ELR (cell line): ENCODE measurements around the gene CEP83.
A peak's percentile ranks its signal among the peaks of the same experiment; 100 is the strongest.

Experiments used
- DNase-seq: peaks from one replicate; pipeline ENCODE4 v3.0.0-alpha.2; 2015; ENCODE audit warnings: low read depth

The CEP83 gene

DNA sequence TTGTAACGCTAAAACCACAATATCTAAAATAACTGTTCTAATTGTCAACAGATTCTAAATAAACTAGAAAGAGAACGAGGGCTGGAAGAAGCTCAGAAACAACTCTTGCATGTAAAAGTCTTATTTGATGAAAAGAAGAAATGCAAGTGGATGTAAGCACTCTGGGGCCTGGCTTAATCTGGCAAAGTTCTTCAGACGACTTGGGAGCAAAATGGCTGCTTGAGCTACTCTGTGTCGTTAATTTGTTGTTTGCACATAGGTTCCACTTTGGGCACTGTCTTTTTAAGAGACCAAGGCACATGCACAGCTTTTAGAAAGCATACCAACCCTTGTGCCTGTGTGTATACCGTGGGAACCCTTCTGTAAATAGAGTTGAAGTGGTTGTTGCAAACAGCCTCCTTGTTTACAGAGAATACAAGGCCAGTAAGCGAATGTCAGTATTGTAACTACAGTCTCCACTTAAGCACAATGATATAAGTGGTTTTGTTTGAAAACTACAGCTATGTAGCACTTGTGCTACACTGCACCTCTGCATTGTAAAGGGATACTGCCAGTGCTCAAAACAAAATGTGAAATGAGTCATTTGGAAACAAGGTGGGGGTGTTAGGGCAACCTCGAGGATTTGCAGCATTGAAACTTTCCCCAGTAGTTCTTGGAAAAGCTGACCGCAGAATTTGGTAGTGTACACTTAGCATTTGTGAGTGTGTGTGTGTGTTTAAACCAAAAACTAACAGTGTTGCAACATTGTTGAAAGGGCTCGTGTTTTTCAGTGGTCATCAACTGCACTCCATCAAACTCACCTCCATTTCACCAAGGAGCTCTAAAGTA, 154.3 kb downstream of the CEP83 start:
- DNase-seq: no peak

DNA sequence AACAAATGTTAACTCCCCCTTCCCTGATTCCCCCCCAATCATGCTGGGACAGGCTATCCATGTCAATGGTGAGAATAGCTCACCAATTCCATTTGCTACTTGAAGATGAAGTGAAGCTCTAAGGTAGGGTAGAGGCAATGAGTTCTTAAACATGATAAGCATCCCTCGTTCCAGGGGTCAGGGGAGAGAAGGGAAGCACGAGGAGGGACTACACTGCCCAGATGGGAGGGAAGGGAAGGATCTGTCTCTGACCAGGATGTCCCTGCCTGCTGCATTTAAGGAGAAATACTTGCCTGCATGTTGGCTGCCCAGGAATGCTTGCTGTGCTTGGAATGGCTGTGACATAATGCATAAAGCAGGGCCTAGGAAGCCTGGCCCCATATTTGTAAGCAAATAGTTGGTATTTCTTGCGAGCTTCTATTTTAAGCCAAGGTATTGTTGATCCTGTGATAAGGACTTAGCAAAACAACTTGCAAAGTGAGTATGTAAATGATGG, 155.1 kb downstream of the CEP83 start:
- DNase-seq: no peak

DNA sequence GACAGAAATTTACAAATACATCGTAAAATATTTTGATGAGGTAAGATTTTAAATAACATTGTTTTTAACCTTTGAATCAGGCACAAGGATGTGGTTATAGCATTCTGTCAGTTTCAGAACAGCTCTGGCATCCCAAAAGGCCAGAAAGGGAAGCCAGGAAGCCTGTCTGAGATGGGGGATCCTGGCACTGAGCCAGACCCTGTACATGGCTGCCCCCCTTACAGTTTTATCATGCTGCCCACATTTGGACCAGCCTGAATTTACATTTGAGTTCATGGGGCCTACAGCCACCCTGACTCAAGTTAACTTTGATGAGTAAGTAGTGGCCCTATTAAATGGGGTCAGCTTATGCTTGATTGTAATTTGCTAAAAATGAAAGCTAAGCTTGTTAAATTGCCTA, 155.7 kb downstream of the CEP83 start:
- DNase-seq: no peak

DNA sequence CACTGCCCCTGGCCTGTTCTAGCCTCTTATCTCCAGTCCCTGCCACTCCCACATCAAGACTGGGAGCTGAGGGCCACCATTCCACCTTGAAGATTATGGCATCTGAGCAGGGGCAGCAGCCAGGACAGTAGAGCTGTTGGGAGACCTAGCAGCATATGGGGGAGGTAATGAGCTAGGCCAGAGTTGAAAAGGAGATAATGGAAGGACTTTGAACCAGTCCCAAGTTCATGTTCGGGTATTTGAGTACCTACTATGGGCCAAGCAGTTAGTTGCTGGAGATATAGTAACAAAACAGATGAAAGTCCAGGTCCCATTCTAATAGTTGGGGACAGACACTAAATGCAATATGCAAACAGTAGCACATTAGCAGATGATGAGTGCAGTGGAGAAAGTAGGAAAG, 159.8 kb downstream of the CEP83 start:
- no peak for DNase-seq

DNA sequence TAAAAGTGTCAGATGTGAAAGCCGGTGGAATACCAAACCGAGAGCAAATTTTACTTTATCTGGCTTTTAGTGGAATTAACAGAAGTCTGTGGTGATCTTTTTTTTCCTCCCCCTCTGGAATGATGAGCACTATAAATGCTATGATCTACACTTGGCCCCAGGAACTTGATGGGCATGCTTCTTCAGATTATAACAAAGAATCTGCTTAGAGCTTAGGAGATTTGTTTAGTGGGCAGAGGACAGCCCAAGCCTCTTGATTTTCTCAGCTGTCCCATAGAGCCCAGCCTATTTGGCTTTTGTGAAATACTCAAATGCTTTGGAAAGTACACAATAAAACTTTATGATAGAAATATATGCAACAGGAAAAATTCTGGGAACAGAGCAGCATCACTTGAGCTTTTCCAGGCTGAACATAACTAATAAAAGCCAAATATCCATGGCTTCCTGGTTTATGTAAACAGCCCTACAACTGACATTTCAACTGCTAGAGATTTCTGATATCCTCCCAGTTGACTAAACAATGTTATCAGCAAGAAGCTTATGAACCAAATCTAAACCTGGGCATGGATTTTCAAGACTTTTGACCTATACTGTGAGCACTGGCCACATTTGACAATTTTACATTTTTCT, 161.7 kb downstream of the CEP83 start:
- DNase-seq: no peak

DNA sequence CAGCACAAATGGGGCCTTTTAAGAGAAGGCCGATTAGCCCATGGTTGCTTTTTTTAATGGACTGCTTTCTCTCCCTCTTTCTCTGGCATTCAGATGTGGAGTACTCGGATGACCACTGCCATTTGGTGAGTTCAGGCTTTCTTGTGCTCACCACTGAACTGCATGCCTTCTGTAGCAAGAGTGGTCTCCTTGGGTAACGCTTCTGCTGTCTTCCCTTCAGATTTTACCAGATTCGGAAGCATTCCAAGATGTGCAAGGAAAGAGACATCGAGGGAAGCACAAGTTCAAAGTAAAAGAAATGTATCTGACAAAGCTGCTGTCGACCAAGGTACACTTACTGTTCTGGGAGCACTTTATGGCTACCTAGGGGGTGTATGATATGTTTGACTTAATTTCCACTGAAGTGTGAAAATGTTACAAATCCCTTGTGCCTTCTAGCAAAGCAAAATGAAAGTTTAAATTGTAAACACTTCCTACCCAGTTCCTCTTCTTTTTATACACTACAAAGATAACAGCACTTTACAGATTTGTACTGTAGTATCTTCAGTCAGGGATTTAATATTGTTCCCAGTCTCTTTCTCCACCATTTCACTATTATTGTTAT, 162.5 kb downstream of the CEP83 start:
- no peak for DNase-seq

DNA sequence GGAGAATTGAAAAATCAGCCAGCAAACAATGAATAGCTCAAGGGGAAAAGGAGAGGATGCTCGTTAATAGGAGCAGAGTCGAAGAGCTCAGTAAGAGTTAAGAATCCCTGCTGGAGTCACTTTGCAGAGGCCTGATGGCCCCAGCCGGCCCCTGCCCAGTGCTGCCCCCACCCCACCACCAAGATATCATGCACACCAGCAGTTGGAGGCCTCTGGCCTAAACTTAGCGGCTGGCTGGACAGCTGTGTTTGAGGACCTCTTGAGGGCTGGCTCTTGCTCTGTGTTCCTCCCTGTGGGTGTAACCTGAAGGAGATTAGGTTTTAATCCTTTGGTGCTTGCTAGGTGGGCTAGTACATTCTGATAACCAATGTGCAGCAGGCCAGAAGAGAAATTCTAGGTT, 169.3 kb downstream of the CEP83 start:
- no peak for DNase-seq

DNA sequence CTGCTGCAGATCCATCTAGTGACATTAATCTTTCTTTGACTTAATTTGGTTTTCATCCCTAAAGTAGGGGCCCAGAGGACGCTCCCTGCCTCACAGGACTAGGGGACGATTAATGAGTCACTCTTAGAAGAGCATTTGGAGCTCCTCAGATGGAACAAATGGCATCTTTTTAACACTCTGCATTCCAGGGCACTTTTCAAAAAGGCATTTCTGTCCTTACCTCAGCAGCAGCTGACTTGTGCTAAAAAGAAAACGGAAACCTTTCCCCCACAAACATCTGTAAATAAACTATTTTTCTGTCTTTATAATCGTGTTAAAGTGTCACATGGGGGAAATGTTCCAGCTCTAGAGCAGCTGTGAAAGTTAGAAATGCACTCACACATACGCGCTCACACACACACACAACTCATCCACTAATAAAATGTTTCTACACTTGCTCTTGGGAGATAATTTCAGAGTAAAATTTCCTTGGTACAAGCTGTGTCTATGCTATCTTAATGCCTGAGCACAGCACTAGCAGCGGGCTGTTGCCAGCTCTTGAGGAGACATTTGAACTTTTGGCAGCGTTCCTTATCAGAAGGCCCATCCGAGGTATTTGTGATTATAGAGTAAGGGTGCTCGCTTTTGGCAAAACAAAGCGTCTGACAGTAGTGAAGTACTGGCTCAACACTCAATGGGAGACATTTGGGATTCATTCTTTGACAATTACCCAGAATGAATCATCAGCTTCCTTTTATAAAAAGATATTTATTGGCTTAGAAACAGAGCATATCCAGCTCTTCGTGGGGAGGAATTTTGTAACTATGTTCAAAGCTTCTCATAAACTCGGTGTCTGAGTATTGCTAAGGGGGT, 170.0 kb downstream of the CEP83 start:
- peak; percentile 66 for DNase-seq

DNA sequence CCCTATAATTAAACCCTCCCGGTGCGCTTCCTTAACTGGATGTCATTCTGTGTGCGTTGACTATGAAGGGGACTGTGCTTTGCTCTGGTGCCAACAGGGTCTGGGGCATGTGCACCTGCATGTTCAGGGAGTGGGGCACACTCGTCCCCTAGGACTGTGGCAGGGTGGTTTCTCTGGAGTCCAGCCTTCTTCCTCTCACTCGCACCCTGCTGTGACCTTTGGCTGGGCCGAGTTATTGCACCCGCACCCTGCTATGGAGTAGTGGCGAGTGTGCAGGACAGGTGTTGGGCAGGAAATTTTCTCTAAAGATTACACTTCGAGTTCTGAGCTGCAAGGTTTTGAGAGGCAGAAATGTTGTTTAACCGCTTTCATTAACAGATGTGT, 172.4 kb downstream of the CEP83 start:
- no peak for DNase-seq

DNA sequence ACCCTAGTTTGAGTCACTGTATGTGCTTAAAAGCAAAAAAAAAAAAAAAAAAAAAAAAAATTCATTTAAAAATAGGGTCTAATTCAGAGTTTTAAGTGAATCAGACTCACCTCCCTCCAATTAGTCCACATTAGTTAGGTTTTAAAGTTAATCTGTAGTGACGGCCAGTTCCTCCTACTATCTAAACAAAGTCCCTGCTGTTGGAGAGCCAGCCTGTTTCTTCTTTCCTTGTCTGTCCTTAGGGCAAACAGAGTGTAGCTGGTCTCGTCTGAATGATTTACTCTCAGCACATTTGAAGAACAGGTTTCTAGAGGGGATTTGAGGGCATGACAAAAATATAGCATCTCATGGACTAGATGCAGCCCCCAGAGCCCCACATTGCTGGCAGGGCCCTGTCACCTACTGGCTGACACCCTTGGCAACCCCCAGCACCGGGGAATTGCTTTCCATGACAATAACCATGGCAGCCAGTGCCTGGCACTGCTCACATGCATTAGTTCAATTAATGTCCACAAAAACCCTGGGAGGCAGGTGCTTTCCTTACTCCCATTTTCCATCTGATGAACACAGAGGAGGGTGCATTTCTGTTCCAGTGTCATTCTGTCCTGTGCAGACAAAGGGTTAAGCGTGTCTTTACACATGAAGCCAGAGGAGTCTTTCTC, 173.0 kb downstream of the CEP83 start:
- no peak for DNase-seq

DNA sequence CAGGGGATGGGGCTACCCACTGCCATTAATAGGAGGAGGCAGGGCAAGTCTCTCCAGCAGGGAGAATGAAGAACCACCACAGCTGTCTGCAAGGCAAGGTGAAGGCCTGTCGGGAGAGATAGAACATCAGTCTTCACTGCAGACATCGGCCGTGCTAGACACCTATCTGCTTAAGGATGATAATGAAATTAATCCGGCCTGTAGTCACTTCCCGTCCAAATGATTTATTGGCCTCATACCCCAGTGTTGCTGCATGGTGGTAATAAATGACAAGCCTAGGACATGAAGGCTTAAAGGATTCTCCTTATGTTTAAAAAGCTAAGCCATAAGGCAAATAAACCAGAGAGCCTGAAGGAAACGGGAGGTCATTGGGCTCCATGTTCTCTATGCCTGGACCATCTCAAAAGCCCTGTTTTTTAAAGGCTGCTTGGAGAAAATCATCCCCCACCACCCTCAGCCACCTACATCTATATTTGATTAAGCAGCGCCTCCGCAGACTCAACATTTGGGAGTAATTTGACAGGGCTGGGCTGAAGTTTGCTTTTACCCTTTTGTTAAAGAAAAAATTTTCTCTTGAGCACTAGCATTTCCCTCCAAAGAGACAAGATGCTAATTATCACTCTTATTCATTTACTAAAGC, 173.6 kb downstream of the CEP83 start:
- DNase-seq: no peak

DNA sequence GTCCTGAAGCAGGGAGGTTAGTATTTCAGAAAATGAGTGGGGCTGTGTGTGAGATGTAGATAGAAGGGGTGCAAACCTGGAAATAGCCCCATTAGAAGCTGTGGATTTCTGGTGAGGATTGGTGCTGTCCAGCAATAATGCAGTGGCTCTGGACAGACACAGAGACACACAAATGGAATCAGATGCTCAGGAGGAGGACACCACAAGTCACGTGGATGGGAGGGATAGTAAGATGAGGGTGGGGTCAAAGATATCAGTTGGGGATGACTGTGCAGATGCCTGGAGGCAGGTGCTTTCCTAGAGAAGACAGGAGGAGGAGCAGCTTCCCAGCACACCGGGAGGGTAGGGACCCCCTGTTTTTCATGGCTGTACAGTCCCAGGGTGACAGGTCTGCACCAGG, 174.8 kb downstream of the CEP83 start:
- DNase-seq: no peak

DNA sequence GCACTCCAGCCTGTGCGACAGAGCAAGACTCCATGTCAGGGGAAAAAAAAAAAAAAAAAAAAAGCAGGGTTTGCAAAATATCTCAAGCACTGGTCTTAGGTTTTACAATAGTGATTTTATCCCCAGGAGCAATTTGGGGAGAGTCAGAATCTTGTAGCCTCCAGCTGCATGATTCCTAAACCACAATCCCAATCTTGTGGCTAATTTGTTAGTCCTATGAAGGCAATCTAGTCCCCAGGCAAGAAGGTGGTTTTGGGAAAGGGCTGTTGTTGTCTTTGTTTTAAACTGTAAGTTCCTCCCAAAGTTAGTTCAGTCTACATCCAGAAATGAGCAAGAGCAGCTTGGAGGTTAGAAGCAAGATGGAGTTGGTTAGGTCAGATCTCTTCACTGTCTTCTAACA, 175.6 kb downstream of the CEP83 start:
- peak; percentile 11 for DNase-seq

DNA sequence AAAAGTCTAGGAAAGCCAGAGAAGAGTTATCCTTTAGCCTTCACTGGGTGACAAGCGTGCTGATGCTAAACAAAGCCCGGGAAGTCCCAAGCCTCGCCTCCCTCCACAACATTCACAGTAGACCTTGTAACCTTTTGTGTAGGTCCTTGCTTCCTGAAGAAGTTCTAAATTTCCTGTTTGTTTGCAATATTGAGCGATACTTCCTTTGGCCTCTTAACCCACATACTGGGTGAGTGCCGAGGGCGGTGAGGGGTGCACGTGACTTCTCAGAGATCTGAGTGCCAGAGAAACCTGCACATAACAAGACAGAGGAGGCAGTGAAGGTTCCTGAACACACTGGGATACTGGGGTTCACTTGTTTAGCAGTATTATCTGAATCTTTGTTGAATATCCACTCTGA, 177.0 kb downstream of the CEP83 start:
- no peak for DNase-seq

DNA sequence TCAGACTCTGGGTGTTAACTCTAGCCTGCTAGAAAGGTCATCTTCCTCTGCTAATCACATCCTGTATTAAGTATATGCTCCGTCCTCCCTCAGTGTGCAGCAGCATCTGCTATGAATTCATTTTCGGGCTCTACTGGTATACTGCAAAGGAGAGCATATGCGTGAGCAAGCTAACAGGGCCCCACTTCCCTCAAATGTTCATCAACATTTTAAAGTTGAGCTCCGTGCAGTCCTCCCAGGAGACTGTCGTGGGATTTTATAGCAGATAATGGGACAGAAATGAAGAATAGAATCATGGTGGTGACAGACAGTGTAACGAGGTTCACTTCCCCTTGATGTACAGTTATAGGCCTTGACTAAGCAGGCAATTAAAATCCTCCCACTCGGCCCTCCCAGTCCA, 179.6 kb downstream of the CEP83 start:
- no peak for DNase-seq

DNA sequence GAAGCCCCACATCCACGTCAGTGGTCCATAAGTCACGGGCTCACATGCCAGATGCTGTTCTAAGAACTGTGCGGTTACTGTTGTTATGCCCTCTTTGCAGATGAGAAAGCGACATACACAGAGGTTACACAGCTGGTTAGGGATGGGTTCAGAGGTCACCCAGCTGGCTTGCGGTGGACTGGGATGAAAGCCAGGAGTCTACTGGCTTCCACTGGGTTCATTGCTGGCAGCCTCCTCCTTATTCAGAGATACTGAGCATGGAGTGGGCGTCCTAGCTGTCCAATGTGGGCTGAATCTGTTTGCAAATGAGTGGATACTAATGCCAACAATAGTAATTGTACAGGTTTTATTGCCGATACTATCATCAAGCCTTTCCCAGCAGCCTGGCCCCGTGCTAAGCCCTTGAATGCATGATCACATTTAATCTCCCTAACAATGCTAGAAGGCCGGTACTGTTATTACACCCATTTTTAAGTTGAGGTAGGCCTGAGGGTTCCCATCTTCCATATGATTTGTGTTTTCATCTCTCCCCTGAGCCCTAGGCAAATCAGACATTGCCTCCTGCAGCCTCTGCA, 182.2 kb downstream of the CEP83 start:
- DNase-seq: no peak

DNA sequence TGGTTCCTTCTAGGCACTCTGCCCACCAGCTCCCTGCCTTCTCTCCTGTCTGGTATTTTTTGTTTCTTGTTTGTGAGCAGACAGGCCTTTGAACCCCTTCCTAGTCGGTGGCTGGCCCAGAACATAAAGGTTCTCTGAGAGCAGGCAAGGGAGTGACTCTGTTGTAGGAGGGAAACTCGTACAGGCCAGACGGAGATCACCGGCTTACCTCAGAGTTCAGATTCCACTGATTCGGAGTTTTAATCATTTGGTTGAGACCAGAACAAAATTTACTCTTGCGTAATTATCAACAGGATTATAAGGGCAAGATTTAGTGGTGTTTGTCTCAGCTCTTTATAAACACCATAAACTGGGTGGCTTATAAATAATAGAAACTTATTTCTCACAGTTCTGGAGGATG, 182.9 kb downstream of the CEP83 start:
- DNase-seq: no peak

DNA sequence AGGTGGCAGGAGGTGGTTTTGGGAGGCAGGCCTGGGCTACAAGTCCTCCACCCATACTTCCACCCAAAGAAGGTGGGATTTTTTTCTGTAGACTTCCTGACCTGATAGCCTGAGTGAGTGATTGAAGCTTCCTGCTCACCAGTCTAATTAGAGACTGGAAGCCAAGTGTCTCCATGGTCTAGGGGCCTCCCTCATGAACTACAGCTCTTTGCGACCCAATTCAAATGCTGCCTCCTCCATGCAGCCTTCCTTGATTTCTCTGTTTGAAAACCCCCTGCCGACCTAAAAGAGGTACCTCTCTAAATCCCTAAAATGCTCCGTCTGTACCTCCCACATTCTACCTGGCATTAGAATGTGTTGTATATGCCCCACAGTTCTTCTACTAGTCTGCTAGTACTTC, 186.4 kb downstream of the CEP83 start:
- no peak for DNase-seq

DNA sequence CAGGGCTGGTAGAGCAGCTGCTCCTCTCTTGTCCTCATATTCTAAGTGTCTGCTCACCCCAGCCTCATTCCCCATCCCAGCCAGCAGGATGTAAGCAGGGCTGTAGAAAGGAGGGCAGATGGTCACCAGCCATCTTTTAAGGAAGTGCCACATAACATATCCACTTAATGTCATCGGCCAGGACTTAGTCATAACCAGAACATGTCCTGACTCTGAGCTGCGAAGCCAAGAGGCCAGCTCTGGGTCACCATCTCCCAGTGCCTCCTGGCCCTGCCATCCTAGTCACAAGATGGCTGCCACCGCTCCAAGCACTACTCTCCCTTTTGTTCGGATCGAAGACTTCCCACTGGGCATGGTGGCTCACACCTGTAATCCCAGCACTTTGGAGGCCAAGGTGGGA, 187.4 kb downstream of the CEP83 start:
- DNase-seq: no peak

DNA sequence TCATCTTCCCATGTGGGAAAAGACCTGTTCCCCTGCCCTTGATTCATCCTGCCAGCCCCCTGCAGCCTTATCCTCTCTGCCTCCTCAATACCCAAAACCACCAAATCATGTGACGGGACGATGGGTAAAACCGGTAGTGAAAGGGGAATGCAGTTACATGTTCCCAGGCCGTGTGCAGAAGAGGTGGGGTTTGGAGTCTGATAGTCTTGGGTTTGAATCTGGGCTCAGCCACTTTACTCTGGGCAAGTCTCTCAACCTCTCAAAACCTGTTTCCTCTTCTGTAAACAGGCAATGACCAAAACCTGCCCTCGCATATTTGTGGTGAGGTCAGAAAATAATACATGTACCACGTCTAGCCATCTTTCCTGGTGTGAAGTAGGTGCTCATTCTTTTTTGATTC, 188.3 kb downstream of the CEP83 start:
- no peak for DNase-seq
